ENCODE measurements around the gene PTEN.
"Not testable (repeated sequence)": the region's sequence is repeated elsewhere in the genome, so short reads cannot be mapped to it uniquely, and the experiment has no call there.

The PTEN gene

GRCh38 chr10:87844837-87845623 is 18.4 kb upstream of the PTEN start:
- DNase-seq (ENCODE audit: extremely low spot score, insufficient read length, low read depth) (no peak), FAIRE-seq (no peak)

- DNase-seq (ENCODE audit: extremely low spot score, insufficient read length, low read depth) (no peak), FAIRE-seq (no peak)
Measured at GRCh38 chr10:87845624-87845998, 17.8 kb upstream of the PTEN start.

DNA sequence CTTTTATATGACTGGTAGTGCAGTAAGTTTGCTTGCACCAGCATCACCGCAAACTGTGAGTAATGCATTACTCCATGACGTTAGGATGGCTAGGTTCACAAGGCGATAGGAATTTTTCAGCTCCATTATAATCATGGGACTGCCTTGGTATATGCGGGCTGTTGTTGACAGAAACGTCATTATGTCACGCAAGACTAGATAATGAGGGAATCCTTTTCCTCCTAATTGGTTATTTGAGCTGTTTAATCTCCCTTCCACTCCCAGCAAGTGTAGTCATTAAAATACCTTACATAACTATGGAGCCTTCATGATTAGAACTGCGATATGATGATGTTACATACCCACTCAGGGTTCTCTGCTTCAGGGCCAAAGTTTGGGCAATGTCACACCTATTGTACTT is 17.4 kb upstream of the PTEN start:
- FAIRE-seq (no peak), DNase-seq (ENCODE audit: extremely low spot score, insufficient read length, low read depth) (no peak)

GRCh38 chr10:87846711-87847110 is 16.7 kb upstream of the PTEN start:
- not testable (repeated sequence) for DNase-seq (ENCODE audit: extremely low spot score, insufficient read length, low read depth); FAIRE-seq

DNA sequence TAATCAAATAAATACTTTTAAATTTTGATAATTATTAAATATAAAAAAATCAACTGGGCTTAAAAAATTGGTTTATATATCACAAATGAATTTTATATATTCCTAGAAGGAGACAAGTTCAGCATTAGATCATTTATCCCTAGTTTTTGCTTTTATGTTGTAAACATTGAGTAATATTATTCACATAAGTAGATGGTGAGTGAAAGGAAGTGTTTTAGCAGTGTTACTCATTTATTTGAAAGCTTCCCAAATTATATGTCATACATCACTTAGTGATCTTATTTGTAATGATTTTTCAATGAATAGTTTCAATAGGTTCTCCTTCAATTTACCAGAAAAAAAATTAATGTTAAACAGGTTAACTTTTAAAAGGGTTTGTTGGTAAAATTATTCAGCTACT is 15.9 kb upstream of the PTEN start:
- DNase-seq (ENCODE audit: extremely low spot score, insufficient read length, low read depth) (no peak), FAIRE-seq (no peak)

DNA sequence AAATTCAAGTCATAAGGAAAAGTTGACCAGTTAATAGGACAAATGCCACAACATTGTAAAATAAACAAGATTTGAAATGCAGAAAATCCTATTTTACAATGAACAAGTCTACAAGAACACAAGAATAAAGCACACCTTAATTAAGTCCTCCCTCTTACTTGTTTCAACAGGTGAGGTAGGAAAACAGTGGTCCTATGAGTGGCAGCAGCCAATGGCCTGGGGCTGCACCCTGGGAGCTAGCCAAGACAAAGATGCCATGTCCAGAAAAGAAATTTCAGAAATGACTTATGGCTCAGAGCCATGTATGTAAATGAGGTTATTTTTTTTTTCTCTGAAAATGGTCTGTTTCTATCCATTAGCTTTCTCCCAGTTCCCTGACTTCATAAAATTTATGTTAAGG is 14.4 kb upstream of the PTEN start:
- FAIRE-seq = no peak
- DNase-seq (ENCODE audit: extremely low spot score, insufficient read length, low read depth) = no peak

GRCh38 chr10:87850742-87851205 is 12.7 kb upstream of the PTEN start:
- peak; percentile 85 for FAIRE-seq

GRCh38 chr10:87852089-87852488 is 11.3 kb upstream of the PTEN start:
- FAIRE-seq = no peak
- no peak for DNase-seq (ENCODE audit: extremely low spot score, insufficient read length, low read depth)

More at GRCh38 chr10:87850742-87851205, 12.7 kb upstream of the PTEN start:
- DNase-seq (ENCODE audit: extremely low spot score, insufficient read length, low read depth) = no peak

DNA sequence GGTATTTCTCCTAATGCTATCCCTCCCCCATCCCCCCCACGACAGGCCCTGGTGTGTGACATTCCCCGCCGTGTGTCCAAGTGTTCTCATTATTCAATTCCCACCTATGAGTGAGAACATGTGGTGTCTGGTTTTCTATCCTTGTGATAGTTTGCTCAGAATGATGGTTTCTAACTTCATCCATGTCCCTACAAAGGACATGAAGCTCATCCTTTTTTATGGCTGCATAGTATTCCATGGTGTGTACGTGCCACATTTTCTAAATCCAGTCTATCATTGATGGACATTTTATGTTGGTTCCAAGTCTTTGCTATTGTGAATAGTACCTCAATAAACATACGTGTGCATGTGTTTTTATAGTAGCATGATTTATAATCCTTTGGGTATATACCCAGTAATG is 8.2 kb upstream of the PTEN start:
- FAIRE-seq; DNase-seq (ENCODE audit: extremely low spot score, insufficient read length, low read depth): not testable (repeated sequence)

- not testable (repeated sequence) for DNase-seq (ENCODE audit: extremely low spot score, insufficient read length, low read depth); FAIRE-seq
Measured at GRCh38 chr10:87855665-87856064, 7.8 kb upstream of the PTEN start.

GRCh38 chr10:87860156-87860795 is 3.1 kb upstream of the PTEN start:
- no peak for DNase-seq (ENCODE audit: extremely low spot score, insufficient read length, low read depth)
- peak; percentile 72 for FAIRE-seq

DNA sequence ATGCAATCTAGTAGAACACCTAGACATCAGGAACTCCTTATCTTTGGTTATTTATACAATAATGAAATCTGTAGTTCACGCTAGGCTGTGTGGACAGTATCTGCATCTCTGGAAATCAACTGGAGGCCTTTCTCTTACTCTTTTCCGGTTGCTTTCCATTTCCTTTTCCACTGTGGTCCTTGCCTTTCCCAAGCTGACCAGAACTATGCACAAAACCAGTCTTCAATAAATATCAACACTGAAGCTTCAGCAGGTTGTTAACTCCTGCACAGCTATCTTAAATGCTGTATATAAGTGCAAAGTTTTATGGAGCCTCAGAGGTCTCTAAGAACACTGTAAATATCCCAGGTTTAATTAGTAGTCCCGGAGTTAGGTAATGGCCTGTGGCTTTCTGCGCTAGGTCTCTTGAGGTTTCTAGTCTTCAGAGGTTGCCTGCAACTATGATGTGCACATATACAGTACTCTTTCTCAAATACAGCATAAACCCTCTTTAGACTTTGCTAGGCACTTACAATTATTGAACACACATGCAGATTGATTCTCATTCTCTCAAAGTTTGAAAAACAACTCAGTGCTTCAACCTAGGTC is 2.5 kb upstream of the PTEN start:
- DNase-seq (ENCODE audit: extremely low spot score, insufficient read length, low read depth) (no peak), FAIRE-seq (no peak)

DNA sequence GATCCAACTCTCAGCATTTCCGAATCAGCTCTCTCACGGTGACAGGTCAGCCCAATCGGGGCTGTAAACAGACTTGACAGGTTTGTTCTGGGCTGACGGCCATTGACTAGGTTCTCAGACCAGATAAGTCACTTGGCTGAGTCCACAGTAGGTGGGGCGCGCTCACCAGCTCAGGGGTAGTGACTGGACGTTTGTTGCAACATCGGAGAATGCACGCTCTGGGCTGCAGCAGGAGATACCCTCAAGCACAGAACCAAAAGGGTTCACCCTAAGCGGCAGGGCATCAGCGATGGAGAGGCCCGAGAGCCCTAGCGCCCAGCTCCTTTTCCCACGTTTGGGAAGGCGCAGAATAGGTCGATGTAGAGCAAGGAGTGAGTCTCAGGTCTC is 1.9 kb upstream of the PTEN start:
- peak; percentile 58 for FAIRE-seq

DNA sequence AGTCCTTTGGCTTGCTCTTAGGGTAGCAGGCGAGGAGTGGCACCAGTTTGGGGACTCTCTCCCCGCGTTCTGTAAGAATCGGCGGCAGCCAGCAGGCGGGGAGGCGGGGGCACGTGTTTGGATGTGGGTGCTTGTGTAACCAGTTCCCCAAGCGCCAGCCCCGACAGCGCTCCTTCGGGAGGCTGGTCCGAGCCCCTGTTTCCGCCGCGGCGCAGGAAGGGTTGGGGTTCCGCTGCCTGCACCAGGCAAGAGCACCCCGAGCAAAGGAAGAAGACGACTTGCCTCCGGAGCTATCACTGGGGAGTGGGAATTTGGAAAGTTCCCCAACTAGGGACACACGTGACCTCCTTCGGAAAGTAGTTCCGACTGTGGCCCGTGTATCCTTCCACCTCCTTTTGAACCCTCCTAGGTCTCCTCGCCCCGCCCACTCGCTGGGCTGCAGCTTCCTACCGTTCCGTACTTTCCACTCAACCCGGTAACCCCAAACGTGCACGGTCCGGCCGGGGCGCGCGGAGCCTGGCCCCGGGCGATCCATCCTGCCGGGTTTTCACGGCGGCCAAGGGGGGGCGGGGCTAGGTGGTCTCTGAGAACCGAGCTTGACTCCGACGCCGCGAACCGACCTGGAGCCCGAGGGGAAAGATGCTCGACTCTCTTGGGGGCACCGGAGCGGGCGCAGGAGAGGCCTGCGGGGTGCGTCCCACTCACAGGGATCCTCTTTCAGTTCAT is 1.3 kb upstream of the PTEN start:
- DNase-seq (ENCODE audit: extremely low spot score, insufficient read length, low read depth) (peak; percentile 75), FAIRE-seq (peak; percentile 94)

More for the DNA sequence above, 1.9 kb upstream of the PTEN start:
- no peak for DNase-seq (ENCODE audit: extremely low spot score, insufficient read length, low read depth)

- no peak for FAIRE-seq
- no peak for DNase-seq (ENCODE audit: extremely low spot score, insufficient read length, low read depth)
Measured at GRCh38 chr10:87862679-87863052, 759 bp upstream of the PTEN start.

DNA sequence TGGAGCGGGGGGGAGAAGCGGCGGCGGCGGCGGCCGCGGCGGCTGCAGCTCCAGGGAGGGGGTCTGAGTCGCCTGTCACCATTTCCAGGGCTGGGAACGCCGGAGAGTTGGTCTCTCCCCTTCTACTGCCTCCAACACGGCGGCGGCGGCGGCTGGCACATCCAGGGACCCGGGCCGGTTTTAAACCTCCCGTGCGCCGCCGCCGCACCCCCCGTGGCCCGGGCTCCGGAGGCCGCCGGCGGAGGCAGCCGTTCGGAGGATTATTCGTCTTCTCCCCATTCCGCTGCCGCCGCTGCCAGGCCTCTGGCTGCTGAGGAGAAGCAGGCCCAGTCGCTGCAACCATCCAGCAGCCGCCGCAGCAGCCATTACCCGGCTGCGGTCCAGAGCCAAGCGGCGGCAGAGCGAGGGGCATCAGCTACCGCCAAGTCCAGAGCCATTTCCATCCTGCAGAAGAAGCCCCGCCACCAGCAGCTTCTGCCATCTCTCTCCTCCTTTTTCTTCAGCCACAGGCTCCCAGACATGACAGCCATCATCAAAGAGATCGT is 598 bp downstream of the PTEN start:
- not testable (repeated sequence) for DNase-seq (ENCODE audit: extremely low spot score, insufficient read length, low read depth)
- FAIRE-seq = peak; percentile 26

- DNase-seq (ENCODE audit: extremely low spot score, insufficient read length, low read depth) (no peak), FAIRE-seq (no peak)
Measured at GRCh38 chr10:87864496-87865059, 1.2 kb downstream of the PTEN start.

DNA sequence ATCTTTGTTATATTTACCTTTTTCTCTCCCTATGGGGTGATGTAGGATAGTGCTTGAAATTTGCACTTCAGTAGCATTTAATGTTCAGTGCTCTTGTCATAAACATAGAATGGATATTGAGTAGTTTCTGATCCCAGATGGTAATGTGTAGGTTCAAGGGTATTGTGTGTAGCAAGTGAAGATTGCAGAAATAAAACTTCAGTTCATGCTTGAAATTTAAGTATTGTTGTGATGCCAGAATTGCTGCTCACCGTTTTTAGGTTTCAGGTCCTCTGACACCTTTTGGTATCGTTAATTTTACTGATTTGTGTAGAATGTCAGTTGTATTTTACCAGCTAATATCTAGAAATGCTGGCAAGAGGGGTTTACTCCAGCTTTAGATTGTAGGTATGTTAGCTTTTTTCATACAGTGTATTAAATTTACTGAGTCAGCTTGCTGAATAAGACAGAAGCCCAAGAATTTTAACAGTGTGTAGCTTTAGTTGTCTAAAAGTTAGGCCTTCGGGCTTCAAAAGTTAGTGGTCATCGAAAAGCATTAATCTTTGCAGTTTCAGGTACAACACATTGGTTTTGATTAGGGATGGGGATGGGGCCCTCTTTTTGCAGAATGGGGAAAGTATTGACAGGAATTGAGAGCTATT is 1.9 kb downstream of the PTEN start:
- no peak for DNase-seq (ENCODE audit: extremely low spot score, insufficient read length, low read depth)
- FAIRE-seq = peak; percentile 26

DNA sequence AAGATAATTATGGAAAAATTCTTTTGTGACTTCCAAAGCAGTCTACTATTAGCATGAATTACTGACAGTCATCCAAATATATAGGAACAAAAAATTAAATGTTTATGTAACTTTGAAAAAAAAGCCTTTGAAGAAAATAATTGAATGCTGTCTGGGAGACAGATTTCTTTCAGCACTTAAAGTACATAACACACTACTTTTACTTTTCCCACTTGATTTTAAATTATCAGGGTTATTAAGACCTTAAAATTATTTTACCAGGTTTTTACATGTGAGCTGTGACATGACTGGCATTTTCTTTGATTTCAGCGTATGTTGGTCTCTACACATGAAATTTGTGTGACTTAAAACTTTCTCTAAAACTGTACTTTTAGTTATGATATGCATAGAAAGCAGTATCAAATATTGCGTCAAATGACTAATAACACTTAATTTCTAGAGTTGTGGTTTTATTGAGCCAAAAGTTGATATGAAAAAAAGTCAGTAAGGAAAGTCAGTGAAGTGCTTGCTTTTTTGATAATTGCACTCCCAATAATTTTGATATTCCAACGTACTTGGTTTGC is 3.1 kb downstream of the PTEN start:
- DNase-seq (ENCODE audit: extremely low spot score, insufficient read length, low read depth) (no peak), FAIRE-seq (no peak)
